Activated CD8-positive, alpha-beta memory T cell treated with anti-CD3 and anti-CD28 coated beads, Interleukin-2, amount 10 ng/mL, durations not matched to agents 7 days and 5 days (primary cell): ENCODE results near the gene NEGR1. TPM values are rescaled to one million over a fixed set of nuclear protein-coding genes. Genes with fewer than 3 reads are reported as not detected.

Experiments used
- ATAC-seq: fragments of 150-1000 bp; cut with Tn5 transposase; one replicate; pipeline ENCODE4 v1.10.0; 2021; ENCODE audit warnings: moderate library complexity
- CTCF ChIA-PET: fragments of 350-600 bp; sonication (Branson Sonifier 250); formaldehyde crosslinking; loops from one replicate; lab custom pipeline; 2021; ENCODE audit warnings: antibody characterized with exemption; lab: Charles Lee
- DNase-seq: peaks from one replicate; pipeline ENCODE4 v3.0.0-alpha.2; 2020
- H3K27ac Mint-ChIP-seq: one replicate; pipeline ENCODE4 v1.8.0; 2021; ENCODE audit warnings: mild to moderate bottlenecking, mixed read lengths
- H3K27me3 Mint-ChIP-seq: one replicate; pipeline ENCODE4 v1.8.0; 2021; ENCODE audit warnings: mixed read lengths
- H3K36me3 Mint-ChIP-seq: one replicate; pipeline ENCODE4 v1.8.0; 2021; ENCODE audit warnings: mild to moderate bottlenecking, mixed read lengths
- H3K4me1 Mint-ChIP-seq: one replicate; pipeline ENCODE4 v1.8.0; 2021; ENCODE audit warnings: mixed read lengths
- H3K4me3 Mint-ChIP-seq: one replicate; pipeline ENCODE4 v1.8.0; 2021; ENCODE audit warnings: mild to moderate bottlenecking, moderate library complexity, mixed read lengths
- H3K9me3 Mint-ChIP-seq: one replicate; pipeline ENCODE4 v1.8.0; 2022; ENCODE audit warnings: low read depth, mixed read lengths
- total RNA-seq, 2 experiments: library from RNA; stranded (reverse); gene quantifications; one replicate each; pipeline ENCODE4 v1.2.3, GENCODE V29; 2021

Gene NEGR1
- total RNA-seq, 2 experiments from 2014 or later = not detected

DNA sequence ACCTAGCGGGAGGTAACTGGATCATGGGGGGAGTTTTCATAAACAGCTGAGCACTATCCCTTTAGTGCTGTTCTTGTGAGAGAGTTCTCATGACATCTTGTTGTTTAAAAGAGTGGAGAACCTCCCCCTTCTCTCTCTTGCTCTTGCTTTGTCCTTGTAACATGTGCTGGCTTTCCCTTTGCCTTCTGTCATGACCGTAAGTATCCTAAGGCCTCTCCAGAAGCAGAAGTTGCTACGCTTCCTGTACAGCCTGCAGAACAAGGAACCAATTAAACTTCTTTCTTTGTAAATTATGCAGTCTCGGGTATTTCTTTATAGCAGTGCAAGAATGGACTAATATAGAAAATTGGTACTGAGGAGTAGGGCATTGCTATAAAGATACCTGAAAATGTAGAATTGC, 515.6 kb downstream of the NEGR1 start:
- Mint-ChIP-seq H3K9me3 (peaks cover 7% of the 10 kb centered on the region), H3K36me3 (no peaks in the 10 kb centered on the region), H3K27ac (no peak overlapping the region), H3K4me1 (no peaks in the 10 kb centered on the region), H3K4me3 (no peak overlapping the region), H3K27me3 (no peaks in the 10 kb centered on the region)
- CTCF ChIA-PET = no interaction called here
- no peak for ATAC-seq
- DNase-seq = no peak

DNA sequence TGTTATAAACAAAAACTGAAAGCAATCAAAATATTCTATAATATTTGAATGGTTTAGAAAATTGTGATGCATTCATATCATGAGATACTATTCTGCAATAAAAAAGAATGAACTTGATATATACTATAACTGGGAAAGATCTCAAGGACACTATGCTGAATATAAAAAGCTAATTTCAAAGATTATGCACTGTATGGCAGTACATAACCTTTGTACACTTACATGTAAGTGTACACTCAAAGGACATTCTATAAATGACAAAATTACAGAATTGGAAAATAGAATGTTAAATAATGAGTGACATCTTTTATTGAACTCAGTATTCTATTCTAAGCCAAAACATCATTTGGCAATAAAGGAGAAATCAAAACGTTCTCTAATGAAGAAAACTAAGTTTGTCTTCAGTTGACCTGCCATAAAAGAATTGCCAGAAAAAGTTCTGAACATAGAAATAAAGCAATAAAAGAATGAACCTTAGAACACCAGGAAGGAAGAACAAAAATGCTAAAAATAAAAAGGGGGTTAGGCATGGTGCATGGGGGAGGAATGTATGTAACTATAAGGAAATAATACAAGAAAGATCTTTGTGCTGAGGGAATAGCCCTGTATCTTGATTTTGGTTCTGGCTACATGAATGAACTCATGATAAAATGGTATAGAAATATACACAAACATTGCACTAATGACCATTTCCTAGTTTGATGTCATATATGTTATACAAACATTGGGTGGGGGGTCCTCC, 519.7 kb downstream of the NEGR1 start:
- no peak for DNase-seq
- no peak overlapping the region for H3K4me3 Mint-ChIP-seq
- no peaks in the 10 kb centered on the region for H3K4me1 Mint-ChIP-seq
- ATAC-seq = no peak
- no peak overlapping the region for H3K27ac Mint-ChIP-seq
- H3K27me3 Mint-ChIP-seq = no peaks in the 10 kb centered on the region
- peaks cover 5% of the 10 kb centered on the region for H3K9me3 Mint-ChIP-seq
- H3K36me3 Mint-ChIP-seq = no peaks in the 10 kb centered on the region
- CTCF ChIA-PET = no interaction called here

DNA sequence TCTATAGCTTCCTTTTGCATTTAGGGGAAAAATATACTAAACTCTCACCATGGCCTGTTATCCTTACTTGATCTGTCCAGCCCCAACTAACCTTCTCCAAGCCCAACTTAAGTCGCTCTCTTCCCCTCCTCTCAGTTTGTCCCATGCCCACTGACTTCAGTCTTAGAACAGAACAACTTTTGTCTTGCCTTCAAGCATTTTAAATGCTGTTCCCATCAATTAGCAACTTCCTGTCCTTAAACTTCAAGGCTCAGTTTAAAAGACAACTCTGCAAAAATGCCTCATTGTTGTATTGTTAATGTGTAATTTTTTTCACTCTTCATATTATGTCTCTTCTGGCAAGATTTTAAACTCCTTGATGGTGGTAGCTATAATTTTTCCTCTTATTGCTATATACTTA, 526.9 kb downstream of the NEGR1 start:
- peaks cover 8% of the 10 kb centered on the region for H3K9me3 Mint-ChIP-seq
- CTCF ChIA-PET = no interaction called here

DNA sequence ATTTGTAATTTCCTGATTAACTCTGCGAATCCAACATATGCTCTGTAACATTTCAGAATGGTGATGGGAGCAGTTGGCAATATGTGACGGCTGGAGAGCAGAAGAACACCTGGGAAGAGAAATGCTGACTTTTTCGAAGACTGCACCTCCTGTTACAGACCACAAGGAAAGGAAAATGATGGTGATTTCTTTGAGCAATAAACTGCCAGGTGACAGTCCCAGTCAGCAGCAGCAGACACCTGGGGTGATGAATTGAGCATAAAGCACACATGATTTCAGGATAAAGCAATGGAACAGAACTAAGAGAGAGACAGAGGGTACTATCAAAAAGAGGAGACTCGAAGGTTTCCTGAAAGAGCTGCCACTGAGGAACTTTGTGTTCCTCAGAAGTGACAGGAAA, 528.6 kb downstream of the NEGR1 start:
- ATAC-seq = no peak
- CTCF ChIA-PET = no interaction called here
- no peak for DNase-seq
- no peaks in the 10 kb centered on the region for H3K4me1 Mint-ChIP-seq
- no peaks in the 10 kb centered on the region for H3K27me3 Mint-ChIP-seq
- no peak overlapping the region for H3K27ac Mint-ChIP-seq
- no peak overlapping the region for H3K4me3 Mint-ChIP-seq
- H3K9me3 Mint-ChIP-seq = peaks cover 10% of the 10 kb centered on the region
- no peaks in the 10 kb centered on the region for H3K36me3 Mint-ChIP-seq

More for the DNA sequence above, 526.9 kb downstream of the NEGR1 start:
- Mint-ChIP-seq H3K27ac (no peak overlapping the region), H3K4me1 (no peaks in the 10 kb centered on the region), H3K27me3 (no peaks in the 10 kb centered on the region), H3K36me3 (no peaks in the 10 kb centered on the region), H3K4me3 (no peak overlapping the region)
- ATAC-seq = no peak
- DNase-seq = no peak

DNA sequence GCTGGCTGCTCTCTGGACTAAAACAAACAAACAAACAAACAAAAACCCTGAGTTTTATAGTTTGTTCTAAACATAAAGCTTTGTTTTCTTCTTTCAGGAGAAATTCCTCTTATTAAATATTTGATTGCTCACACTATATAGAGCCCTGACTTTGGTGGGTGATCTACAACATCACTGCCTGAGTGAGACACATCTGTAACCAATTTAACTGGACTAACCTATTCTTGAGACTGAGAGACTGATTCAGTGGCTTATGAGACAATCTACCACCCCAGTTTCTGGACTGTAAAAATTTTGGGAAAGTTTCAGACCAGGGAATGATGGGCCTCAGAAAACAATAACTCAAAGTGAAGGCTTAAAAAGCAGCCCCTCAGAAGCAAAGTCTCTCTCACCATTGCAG, 537.0 kb downstream of the NEGR1 start:
- peaks cover 1% of the 10 kb centered on the region for H3K9me3 Mint-ChIP-seq
- ATAC-seq = no peak
- no peaks in the 10 kb centered on the region for H3K27me3 Mint-ChIP-seq
- no peaks in the 10 kb centered on the region for H3K36me3 Mint-ChIP-seq
- CTCF ChIA-PET = no interaction called here
- no peak for DNase-seq
- H3K27ac Mint-ChIP-seq = no peak overlapping the region
- no peak overlapping the region for H3K4me3 Mint-ChIP-seq
- H3K4me1 Mint-ChIP-seq = no peaks in the 10 kb centered on the region

DNA sequence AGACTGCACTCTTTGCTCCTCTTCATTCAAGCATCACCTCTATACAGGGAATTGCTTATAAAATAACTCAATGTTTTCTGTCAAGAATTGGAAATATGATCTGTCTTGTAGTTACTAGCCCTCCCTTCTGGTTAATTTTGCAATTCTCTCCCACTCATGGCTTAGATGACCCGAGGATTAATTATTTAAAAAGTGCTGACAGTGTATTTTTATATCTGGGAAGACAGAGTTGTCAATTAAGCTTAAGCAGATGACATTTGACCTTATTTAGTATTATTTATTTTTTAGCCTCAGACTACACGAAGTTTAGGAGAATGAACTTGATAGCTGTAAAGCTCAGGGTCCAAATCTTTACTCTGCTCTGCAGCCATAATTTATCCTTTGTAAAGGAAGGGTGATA, 538.5 kb downstream of the NEGR1 start:
- ATAC-seq = no peak
- no peak overlapping the region for H3K27ac Mint-ChIP-seq

DNA sequence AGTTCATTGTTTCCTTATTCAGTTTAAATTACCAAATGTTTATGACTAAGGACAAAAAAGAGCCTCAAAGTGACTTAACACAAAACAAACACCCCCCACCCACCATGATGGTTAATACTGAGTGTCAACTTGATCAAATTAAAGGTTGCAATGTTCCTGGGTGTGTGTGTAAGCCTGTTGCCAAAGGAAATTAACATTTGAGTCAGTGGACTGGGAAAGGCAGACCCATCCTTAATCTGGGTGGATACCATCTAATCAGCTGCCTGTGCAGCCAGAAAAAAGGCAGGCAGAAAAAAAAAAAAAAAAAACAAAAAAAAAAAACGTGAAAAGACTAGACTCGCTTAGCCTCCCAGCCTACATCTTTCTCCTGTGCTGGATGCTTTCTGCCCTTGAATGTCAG, 543.4 kb downstream of the NEGR1 start:
- H3K9me3 Mint-ChIP-seq = peaks cover 2% of the 10 kb centered on the region
- H3K27ac Mint-ChIP-seq = no peak overlapping the region
- H3K27me3 Mint-ChIP-seq = no peaks in the 10 kb centered on the region
- ATAC-seq (no peak), DNase-seq (no peak)
- H3K4me1 Mint-ChIP-seq = no peaks in the 10 kb centered on the region
- no peaks in the 10 kb centered on the region for H3K36me3 Mint-ChIP-seq
- no peak overlapping the region for H3K4me3 Mint-ChIP-seq
- CTCF ChIA-PET = no interaction called here

More for the DNA sequence above, 538.5 kb downstream of the NEGR1 start:
- CTCF ChIA-PET = no interaction called here
- Mint-ChIP-seq H3K36me3 (no peaks in the 10 kb centered on the region), H3K27me3 (no peaks in the 10 kb centered on the region), H3K4me3 (no peak overlapping the region), H3K9me3 (peaks cover 2% of the 10 kb centered on the region), H3K4me1 (no peaks in the 10 kb centered on the region)
- no peak for DNase-seq

DNA sequence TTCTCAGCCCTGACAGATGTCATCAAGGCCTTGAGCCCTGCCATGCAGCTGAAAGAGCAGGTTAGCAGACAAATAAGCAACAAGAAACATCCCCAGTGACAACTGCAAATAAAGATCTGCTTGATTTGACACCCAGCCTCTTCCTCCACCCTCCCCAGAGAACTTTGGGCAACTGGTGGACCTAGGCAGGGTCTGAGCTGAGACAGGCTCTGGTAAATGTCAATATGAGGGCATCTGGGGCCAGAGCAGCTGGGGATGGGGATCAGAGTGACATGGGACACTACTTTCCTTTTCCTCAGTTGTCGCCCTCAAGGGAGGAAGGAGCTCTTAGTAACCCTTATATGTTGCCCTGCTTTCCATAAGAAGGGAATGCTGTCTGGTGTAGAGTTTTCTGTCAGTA, 544.1 kb downstream of the NEGR1 start:
- Mint-ChIP-seq H3K4me1 (no peaks in the 10 kb centered on the region), H3K27ac (no peak overlapping the region), H3K27me3 (no peaks in the 10 kb centered on the region), H3K9me3 (peaks cover 2% of the 10 kb centered on the region), H3K36me3 (no peaks in the 10 kb centered on the region), H3K4me3 (no peak overlapping the region)
- ATAC-seq (no peak), DNase-seq (no peak)
- CTCF ChIA-PET = no interaction called here

DNA sequence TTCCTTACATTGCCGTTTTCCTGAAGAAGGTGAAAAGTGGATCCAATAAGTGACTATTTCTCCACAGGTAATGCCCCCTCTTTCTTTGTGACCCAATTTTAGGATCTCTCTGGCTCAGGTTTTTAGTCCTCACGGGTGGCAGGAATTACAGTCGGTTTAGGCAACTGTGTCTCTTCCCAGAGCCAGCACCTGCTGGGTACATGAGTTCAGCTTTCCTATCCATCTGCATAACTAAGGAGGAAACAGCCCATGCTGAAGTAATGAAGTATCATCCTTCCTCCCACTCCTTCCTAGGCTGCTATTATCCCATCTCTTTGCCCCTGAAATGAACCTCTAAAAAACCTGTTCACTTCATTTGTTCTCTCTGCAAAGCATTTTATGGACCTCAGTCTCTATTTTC, 544.6 kb downstream of the NEGR1 start:
- CTCF ChIA-PET = no interaction called here
- H3K36me3 Mint-ChIP-seq = no peaks in the 10 kb centered on the region

DNA sequence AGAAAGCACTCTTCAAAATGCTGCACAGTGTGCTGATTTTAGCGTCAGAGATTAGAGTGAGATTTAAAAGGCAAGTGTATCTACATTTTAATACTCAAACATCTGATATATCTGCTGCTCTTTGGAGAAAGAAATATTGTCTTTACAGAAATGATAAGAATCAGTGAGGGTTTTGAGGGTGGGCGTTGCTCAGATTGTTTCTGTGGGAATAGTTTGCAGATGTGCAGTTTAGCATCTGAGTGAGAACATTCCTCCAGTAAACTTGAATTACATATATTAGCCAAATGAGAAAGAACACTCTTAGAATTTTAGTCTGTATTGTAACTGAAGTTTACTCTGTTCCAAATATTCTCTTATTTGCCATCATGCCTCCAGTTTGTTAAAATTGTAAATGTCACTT, 549.2 kb downstream of the NEGR1 start:
- no peaks in the 10 kb centered on the region for H3K9me3 Mint-ChIP-seq
- CTCF ChIA-PET = no interaction called here
- no peaks in the 10 kb centered on the region for H3K36me3 Mint-ChIP-seq
- H3K4me3 Mint-ChIP-seq = no peak overlapping the region
- no peak overlapping the region for H3K27ac Mint-ChIP-seq
- DNase-seq (no peak), ATAC-seq (no peak)
- no peaks in the 10 kb centered on the region for H3K27me3 Mint-ChIP-seq
- no peaks in the 10 kb centered on the region for H3K4me1 Mint-ChIP-seq

More for the DNA sequence above, 544.6 kb downstream of the NEGR1 start:
- no peak for DNase-seq
- Mint-ChIP-seq H3K27ac (no peak overlapping the region), H3K4me3 (no peak overlapping the region), H3K27me3 (no peaks in the 10 kb centered on the region), H3K4me1 (no peaks in the 10 kb centered on the region), H3K9me3 (peaks cover 2% of the 10 kb centered on the region)
- no peak for ATAC-seq

DNA sequence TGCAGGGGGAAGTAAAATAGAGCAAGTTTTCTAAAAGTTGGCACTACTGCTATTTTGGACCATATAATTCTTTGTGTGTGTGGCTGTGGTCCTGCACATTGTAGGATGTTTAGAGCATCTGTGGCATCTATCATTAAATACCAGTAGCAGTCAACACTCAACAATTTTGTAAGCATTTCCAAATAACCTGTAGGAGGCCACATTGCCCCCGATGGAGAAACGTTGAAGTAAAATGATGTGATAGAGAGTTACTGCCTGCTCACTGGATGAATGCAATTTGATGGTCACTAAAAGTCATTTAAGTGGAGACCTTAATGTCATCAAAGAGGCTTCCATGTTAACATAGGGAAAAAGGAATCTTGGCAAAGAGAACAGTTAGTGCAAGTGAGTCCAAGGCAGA, 560.8 kb downstream of the NEGR1 start:
- no peak overlapping the region for H3K4me3 Mint-ChIP-seq
- peaks cover 2% of the 10 kb centered on the region for H3K9me3 Mint-ChIP-seq
- no peak overlapping the region for H3K27ac Mint-ChIP-seq
- H3K4me1 Mint-ChIP-seq = no peaks in the 10 kb centered on the region
- DNase-seq (no peak), ATAC-seq (no peak)
- no peaks in the 10 kb centered on the region for H3K27me3 Mint-ChIP-seq
- CTCF ChIA-PET = no interaction called here
- H3K36me3 Mint-ChIP-seq = no peaks in the 10 kb centered on the region

DNA sequence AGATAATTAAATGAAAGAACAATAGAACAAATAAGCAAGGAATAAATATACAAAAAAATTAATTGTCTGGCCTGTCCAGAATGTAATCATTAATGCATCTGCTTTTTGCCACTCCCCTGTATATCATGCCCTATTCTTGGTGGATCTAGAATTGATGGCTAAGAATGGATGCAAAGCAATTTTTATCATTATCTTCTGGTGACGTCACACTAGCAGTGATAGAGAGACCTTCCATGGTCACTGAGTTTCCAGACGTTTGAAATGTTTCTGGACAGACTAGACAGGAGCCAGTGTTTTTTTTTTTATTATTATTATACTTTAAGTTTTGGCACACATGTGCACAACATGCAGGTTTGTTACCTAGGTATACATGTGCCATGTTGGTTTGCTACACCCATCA, 563.0 kb downstream of the NEGR1 start:
- ATAC-seq (no peak), DNase-seq (no peak)
- no peaks in the 10 kb centered on the region for H3K4me1 Mint-ChIP-seq
- H3K36me3 Mint-ChIP-seq = no peaks in the 10 kb centered on the region
- H3K27me3 Mint-ChIP-seq = no peaks in the 10 kb centered on the region
- no peak overlapping the region for H3K27ac Mint-ChIP-seq
- peaks cover 2% of the 10 kb centered on the region for H3K9me3 Mint-ChIP-seq
- H3K4me3 Mint-ChIP-seq = no peak overlapping the region
- CTCF ChIA-PET = no interaction called here

DNA sequence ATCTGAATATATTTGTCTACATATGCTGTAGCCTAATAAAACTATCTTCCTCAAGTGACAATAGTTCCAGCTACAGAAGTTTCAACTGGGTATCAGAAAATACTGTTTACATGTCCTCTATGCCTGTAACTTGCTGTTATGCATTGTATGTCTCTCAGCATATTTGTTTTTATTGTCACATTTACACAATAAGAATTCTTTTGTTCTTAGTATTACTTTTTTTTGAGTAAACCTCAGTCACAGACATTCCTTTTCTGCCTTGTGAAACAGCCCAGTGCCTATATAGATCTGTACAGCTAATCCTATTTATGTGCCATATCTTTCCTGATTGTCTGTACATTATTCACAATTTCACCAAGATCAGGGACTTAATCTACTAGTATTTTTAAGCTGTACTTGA, 565.2 kb downstream of the NEGR1 start:
- H3K36me3 Mint-ChIP-seq = no peaks in the 10 kb centered on the region
- no peaks in the 10 kb centered on the region for H3K4me1 Mint-ChIP-seq
- no peak overlapping the region for H3K4me3 Mint-ChIP-seq
- peaks cover 2% of the 10 kb centered on the region for H3K9me3 Mint-ChIP-seq
- ATAC-seq (no peak), DNase-seq (no peak)
- no peak overlapping the region for H3K27ac Mint-ChIP-seq
- H3K27me3 Mint-ChIP-seq = no peaks in the 10 kb centered on the region
- CTCF ChIA-PET = no interaction called here

DNA sequence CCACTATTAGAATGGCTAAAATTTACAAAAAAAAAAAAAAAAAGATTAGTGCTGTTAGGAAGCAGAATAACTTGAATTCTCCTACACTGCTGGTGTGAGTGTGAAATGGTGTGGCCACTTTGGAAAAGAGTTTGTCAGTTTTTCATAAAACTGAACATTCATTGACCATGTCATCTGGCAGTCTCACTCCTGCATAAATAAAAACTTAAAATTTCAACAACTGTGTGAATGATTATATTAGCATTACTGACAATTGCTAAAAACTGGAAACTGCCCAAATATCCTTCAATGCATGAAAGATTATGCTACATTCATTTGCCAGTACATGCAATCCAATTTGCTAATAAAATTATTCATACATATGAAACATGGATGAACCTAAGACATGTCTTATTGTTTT, 570.9 kb downstream of the NEGR1 start:
- DNase-seq (no peak), ATAC-seq (no peak)
- CTCF ChIA-PET = no interaction called here
- peaks cover 3% of the 10 kb centered on the region for H3K9me3 Mint-ChIP-seq
- no peak overlapping the region for H3K27ac Mint-ChIP-seq
- H3K36me3 Mint-ChIP-seq = no peaks in the 10 kb centered on the region
- no peaks in the 10 kb centered on the region for H3K27me3 Mint-ChIP-seq
- H3K4me1 Mint-ChIP-seq = no peaks in the 10 kb centered on the region
- no peak overlapping the region for H3K4me3 Mint-ChIP-seq
